Stomach (tissue), 9 donors: ENCODE data around the gene ZNF778. TPM values are rescaled to one million over a fixed set of nuclear protein-coding genes. Genes with fewer than 3 reads are reported as not detected.

Source experiments
- DNase-seq, 2 donors: peaks; one replicate each; pipeline versions ENCODE4 v3.0.0 to v3.0.0-alpha.2; 2013 to 2019
- H3K27ac ChIP-seq, 5 donors: fragments of 200-600 bp in 4 of 5; sonication (generic) in 4 of 5; one replicate each; pipeline ENCODE4 v1.5.1; 2013 to 2019; ENCODE audit warnings: mild to moderate bottlenecking in 1 of 5, moderate library complexity in 1 of 5
- H3K27me3 ChIP-seq, 3 donors: fragments of 200-600 bp; sonication (generic); one replicate each; pipeline ENCODE4 v1.5.1; 2017 to 2019; ENCODE audit warnings: mixed run types in 1 of 3
- H3K36me3 ChIP-seq, 4 donors: fragments of 200-600 bp; sonication (generic); 1 replicate in 3 of 4; 2 replicates in 1 of 4; pipeline ENCODE4 v1.5.1; 2016 to 2019
- H3K4me1 ChIP-seq, 4 donors: fragments of 200-600 bp; sonication (generic); one replicate each; pipeline ENCODE4 v1.5.1; 2016 to 2019
- H3K4me3 ChIP-seq, 4 donors: fragments of 200-600 bp; sonication (generic) in 3 of 4; one replicate each; pipeline ENCODE4 v1.5.1; 2016 to 2019; ENCODE audit warnings: mild to moderate bottlenecking in 1 of 4
- H3K9me3 ChIP-seq, 4 donors: fragments of 200-600 bp; sonication (generic); one replicate each; pipeline ENCODE4 v1.5.1; 2016 to 2019
- CTCF ChIP-seq, 7 experiments: fragments of 450-650 bp in 4 of 7; fragments of 200-600 bp in 3 of 7; sonication (generic) in 3 of 7; IDR thresholded peaks; one replicate each; pipeline ENCODE4 v1.5.1; 2016 to 2019; ENCODE audit warnings: antibody characterized with exemption in 7 of 7, control low read depth in 2 of 7, mild to moderate bottlenecking in 1 of 7
- EP300 ChIP-seq: sonication (generic); formaldehyde crosslinking; IDR thresholded peaks from one replicate; pipeline ENCODE4 v1.6.1; 2017; ENCODE audit warnings: antibody characterized with exemption
- POLR2A ChIP-seq, 4 donors: fragments of 450-650 bp; IDR thresholded peaks; one replicate each; pipeline ENCODE4 v1.6.1; 2016; ENCODE audit warnings: antibody characterized with exemption in 4 of 4, control low read depth in 2 of 4, mild to moderate bottlenecking in 1 of 4, moderate library complexity in 1 of 4
- POLR2AphosphoS5 ChIP-seq, 3 donors: sonication (generic); formaldehyde crosslinking; IDR thresholded peaks; one replicate each; pipeline ENCODE4 v1.6.1; 2016; ENCODE audit warnings: antibody characterized with exemption in 3 of 3
- WGBS, 5 donors: extraction: QIAGEN DNeasy Blood & Tissue Kit in 3 of 5; methylation state at CpG; one replicate each; pipeline versions ENCODE4 v1.1.5 to v1.1.7; 2013 to 2018; 5-methylcytosine and 5-hydroxymethylcytosine counted together
- intact Hi-C: fragments of 100-400 bp; cut with DNase I; formaldehyde crosslinking; loops from one replicate; pipeline ENCODE4 v1.15.1; 2023; ENCODE audit warnings: low total_unique reads
- polyA plus RNA-seq, 3 donors: library from polyadenylated mRNA; stranded (reverse); fragments of 200-250 nt; gene quantifications; one replicate each; pipeline ENCODE4 v1.2.3, GENCODE V29; 2013
- total RNA-seq, 5 donors: library from RNA; depleted of rRNA; stranded (reverse); fragments of >200 nt; gene quantifications; one replicate each; pipeline versions ENCODE4 v1.1.0 to v1.2.3, GENCODE V29; 2014 to 2016
- donor health status: healthy with polysubstance abuse.
- donor health status: Bipolar disorder and iron deficiency.
- donor health status: healthy.

ZNF778 gene
- total and polyA plus RNA-seq, 8 donors: 1.2 to 11.7 (median 4.5) TPM

GRCh38 chr16:89192956-89193575 is 24.4 kb upstream of the ZNF778 start:
- intact Hi-C loops: no loop called here
- DNase-seq: peak; percentile 62 to 77
- 8 to 15% (median 10%) methylated on average over 23 to 39 of the region's 39 CpGs for WGBS, 5 donors

DNA sequence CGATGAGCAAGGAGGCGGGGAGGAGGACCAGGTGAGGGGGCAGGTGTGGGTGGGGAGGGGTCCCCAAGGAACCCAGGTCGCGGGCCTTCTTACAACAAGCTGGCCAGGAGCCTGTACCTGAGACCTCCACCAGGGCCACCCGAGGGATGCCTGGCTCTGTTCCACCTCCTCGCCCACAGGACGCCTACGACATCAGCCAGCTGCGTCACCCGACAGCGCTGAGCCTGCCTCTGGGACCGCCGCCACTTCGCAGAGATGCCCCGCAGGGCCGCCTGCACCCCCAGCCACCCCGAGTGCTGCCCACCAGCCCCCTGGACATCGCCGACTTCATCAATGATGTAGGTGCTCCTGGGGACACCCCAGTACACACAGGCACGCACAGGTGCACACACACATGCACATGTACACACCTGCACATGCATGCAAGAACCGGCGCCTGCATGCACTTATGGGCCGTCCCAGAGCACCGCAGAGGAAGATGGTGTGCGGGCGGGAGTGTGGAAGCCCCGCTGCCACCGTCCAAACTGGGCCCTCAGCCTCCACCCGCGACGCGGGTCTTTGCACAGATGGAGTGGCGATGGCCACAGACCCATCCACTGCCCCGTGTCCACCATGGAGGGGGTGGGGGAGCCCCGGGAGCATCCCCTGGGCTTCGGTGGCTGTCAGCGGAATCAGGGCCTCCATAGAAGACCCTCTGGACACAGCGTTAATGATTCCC is 23.8 kb upstream of the ZNF778 start:
- peaks cover 9 to 19% (median 12%) of the 10 kb centered on the region in 4 donors for H3K4me1 ChIP-seq
- intact Hi-C loops: no loop called here
- peaks cover 0 to 63% (median 19%) of the 10 kb centered on the region in 3 donors for H3K27me3 ChIP-seq
- TF ChIP-seq EP300 (no peak), POLR2A (IDR thresholded peaks at IDR 0.05) (no peak)
- no peak overlapping the region for H3K27ac ChIP-seq
- H3K9me3 ChIP-seq: no peaks in the 10 kb centered on the region
- WGBS, 5 donors: 65 to 83% (median 70%) methylated on average over 28 to 38 of the region's 38 CpGs
- DNase-seq: no peak
- no peaks in the 10 kb centered on the region for H3K36me3 ChIP-seq
- H3K4me3 ChIP-seq: no peak overlapping the region

More at GRCh38 chr16:89192956-89193575, 24.4 kb upstream of the ZNF778 start:
- peaks cover 0 to 56% (median 13%) of the 10 kb centered on the region in 3 donors for H3K27me3 ChIP-seq
- no peak overlapping the region for H3K27ac ChIP-seq
- peak overlapping the region in 2 of 4 donors; percentile 47 to 51 for H3K4me3 ChIP-seq
- H3K4me1 ChIP-seq: peaks cover 9 to 19% (median 12%) of the 10 kb centered on the region in 4 donors
- no peaks in the 10 kb centered on the region for H3K9me3 ChIP-seq
- TF ChIP-seq CTCF (IDR thresholded peaks at IDR 0.05): no peak
- no peak for TF ChIP-seq POLR2A (IDR thresholded peaks at IDR 0.05)
- no peak for TF ChIP-seq POLR2AphosphoS5 (IDR thresholded peaks at IDR 0.05)
- no peak for TF ChIP-seq EP300
- H3K36me3 ChIP-seq: no peaks in the 10 kb centered on the region

DNA sequence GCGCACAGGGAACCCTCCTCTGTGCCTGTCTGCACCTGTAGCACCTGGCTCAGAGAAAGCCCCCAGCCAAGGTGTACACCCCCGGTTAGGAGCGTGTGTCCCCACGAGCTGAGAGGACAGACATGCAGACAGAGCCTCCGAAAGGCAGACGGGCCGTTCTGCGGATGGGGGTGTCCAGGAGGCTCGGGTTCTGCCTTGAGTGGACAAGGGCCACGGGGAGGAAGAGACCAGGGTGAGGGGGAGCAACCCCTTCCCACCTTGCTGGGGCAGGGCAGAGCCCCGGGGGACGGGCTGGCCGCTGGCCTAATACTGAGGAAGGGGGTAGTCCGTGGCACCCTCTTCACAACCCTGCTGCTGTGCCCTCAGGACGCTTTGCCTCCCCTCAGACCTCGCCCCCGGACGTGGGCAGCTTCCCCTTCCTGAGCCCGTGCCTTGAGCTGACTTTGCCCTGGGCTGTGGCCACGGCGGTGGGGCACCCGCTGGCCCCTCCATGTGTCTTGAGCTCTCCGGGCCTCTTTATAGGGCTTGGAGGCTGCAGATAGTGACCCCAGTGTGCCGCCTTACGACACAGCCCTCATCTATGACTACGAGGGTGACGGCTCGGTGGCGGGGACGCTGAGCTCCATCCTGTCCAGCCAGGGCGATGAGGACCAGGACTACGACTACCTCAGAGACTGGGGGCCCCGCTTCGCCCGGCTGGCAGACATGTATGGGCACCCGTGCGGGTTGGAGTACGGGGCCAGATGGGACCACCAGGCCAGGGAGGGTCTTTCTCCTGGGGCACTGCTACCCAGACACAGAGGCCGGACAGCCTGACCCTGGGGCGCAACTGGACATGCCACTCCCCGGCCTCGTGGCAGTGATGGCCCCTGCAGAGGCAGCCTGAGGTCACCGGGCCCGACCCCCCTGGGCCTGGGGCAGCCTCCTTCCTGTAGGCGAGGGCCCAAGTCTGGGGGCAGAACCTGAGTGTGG is 22.9 kb upstream of the ZNF778 start:
- no peaks in the 10 kb centered on the region for H3K36me3 ChIP-seq
- DNase-seq: peak in 1 of 2 donors; percentile 5
- H3K27ac ChIP-seq: no peak overlapping the region
- TF ChIP-seq POLR2AphosphoS5 (IDR thresholded peaks at IDR 0.05) (no peak), POLR2A (IDR thresholded peaks at IDR 0.05) (no peak), CTCF (IDR thresholded peaks at IDR 0.05) (no peak), EP300 (no peak)
- peaks cover 9 to 19% (median 14%) of the 10 kb centered on the region in 4 donors for H3K4me1 ChIP-seq
- H3K27me3 ChIP-seq: peaks cover 0 to 72% (median 28%) of the 10 kb centered on the region in 3 donors
- intact Hi-C loops: no loop called here
- no peaks in the 10 kb centered on the region for H3K9me3 ChIP-seq
- no peak overlapping the region for H3K4me3 ChIP-seq
- 68 to 92% (median 85%) methylated on average over 21 to 45 of the region's 45 CpGs for WGBS, 5 donors

DNA sequence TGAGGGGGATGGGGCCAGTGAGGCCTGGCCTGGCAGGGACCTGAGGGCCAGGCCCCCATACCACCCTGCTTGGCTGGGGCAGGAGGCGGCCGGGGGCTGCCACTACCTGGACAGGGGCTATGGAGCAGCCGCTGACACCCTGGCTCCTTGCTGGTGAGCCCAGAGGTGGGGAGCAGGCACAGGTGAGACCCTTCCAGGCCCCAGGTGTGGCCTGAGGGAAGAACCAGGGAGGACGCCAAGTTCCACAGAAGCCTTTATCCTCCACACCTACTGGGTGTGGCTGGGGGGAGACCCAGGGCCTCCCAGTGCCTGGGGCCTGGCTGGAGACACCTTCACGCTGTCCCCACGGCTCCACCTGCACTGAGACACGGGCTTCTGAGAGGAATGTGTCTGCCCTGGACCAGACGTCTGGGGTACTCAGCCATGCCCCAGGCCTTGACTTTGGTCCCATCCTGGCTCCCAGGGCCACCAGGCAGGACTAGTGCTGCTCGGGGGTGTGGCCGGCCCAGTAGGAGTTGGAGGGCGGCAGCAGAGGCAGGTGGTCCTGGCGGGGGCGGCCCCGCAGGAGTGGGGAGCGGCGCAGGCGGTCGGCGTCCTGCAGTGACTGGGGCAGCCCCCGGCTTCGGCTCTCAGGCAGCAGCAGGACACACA is 21.9 kb upstream of the ZNF778 start:
- DNase-seq: peak in 1 of 2 donors; percentile 7
- Histone ChIP-seq H3K36me3 (no peaks in the 10 kb centered on the region), H3K27me3 (peaks cover 0 to 78% (median 38%) of the 10 kb centered on the region in 3 donors), H3K27ac (no peak overlapping the region), H3K4me3 (no peak overlapping the region), H3K9me3 (no peaks in the 10 kb centered on the region), H3K4me1 (peaks cover 11 to 26% (median 24%) of the 10 kb centered on the region in 4 donors)
- intact Hi-C loops: no loop called here
- whole genome bisulfite sequencing, 5 donors: 60 to 85% (median 79%) methylated on average over 2 to 21 of the region's 21 CpGs
- TF ChIP-seq CTCF (IDR thresholded peaks at IDR 0.05) (no peak), EP300 (no peak), POLR2AphosphoS5 (IDR thresholded peaks at IDR 0.05) (no peak), POLR2A (IDR thresholded peaks at IDR 0.05) (no peak)
